Measurements from ENCODE around the gene PAK5. TPM values are rescaled to one million over a fixed set of nuclear protein-coding genes. Genes with fewer than 3 reads are reported as not detected.

The PAK5 gene
- polyA plus RNA-seq, 2 of the 4 experiments (the other 2 are of a cell fraction): 0.01 TPM; not detected in 1

DNA sequence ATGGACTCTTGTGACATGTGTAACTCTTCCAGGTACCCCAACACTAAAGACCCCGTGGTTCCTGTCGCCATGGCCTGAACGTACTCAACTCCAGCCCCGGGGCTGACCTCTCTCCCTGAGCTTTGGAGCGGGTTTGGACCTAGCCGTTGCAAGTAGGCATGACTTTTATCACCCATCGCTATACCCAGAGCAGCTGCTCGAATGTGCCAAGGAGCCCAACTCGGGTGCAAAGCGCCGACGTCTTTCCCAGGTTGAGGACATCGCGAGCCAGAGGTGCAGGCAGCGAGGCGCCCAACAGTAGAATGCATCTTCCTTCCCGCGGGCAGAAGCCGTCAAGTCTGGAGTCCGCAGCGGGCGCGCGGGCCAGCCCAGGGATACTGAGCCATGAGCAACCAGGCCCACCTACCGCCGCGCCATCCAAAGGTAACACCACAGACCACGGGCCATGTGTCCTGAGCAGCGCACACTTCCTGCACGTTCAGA lies 330.1 kb downstream of the PAK5 start:
- FAIRE-seq: no peak
- H3K4me2 ChIP-seq: no peak overlapping the region
- CTCF ChIA-PET: no interaction called here

DNA sequence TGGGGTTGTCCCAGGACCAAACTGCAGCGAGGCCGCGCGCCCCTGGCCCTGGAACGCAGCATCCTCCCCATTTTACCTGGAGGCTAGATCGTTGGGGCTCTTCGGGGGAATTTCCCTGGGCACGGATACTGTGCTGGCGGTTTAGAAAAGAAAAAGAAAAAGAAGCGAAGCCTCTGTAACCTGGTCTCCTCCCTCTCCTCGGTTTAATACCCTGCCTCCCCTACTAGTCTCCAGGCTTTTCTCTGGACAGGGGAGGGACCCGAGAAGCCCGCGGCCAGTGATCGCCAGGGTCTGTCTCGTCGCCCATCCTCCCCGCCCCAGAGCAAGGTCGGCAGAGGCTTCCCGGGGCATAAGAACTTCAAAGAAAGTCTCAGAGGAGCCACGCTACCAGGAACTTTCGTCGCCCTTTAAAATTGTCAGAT lies 330.6 kb downstream of the PAK5 start:
- H3K4me3 ChIP-seq: no peak overlapping the region
- H3K9me3 ChIP-seq: no peaks in the 10 kb centered on the region
- H3K4me1 ChIP-seq: no peaks in the 10 kb centered on the region
- no peak for DNase-seq (ENCODE audit: low read depth in 1 of 2, low spot score in 1 of 2)
- H3K27ac ChIP-seq: no peak overlapping the region
- ChIA-PET CTCF (no interaction called here), POLR2A (no interaction called here)
- 75% methylated on average over 23 of the region's 23 CpGs for WGBS (ENCODE audit: missing lambda C conversion rate)
- ATAC-seq: no peak
- no peak overlapping the region for H3K4me2 ChIP-seq
- FAIRE-seq: no peak
- TF ChIP-seq, protein P1, sequence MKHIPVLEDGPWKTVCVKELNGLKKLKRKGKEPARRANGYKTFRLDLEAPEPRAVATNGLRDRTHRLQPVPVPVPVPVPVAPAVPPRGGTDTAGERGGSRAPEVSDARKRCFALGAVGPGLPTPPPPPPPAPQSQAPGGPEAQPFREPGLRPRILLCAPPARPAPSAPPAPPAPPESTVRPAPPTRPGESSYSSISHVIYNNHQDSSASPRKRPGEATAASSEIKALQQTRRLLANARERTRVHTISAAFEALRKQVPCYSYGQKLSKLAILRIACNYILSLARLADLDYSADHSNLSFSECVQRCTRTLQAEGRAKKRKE (CRISPR knock-in tag; IDR thresholded peaks at IDR 0.05; ENCODE audit: low read depth): no peak

More for the DNA sequence above, 330.1 kb downstream of the PAK5 start:
- Histone ChIP-seq H3K9me3 (no peaks in the 10 kb centered on the region), H3K4me1 (no peaks in the 10 kb centered on the region), H3K4me3 (no peak overlapping the region), H3K27ac (no peak overlapping the region)
- no peak for TF ChIP-seq HDAC2 (IDR thresholded peaks at IDR 0.05)
- TF ChIP-seq, protein P2, sequence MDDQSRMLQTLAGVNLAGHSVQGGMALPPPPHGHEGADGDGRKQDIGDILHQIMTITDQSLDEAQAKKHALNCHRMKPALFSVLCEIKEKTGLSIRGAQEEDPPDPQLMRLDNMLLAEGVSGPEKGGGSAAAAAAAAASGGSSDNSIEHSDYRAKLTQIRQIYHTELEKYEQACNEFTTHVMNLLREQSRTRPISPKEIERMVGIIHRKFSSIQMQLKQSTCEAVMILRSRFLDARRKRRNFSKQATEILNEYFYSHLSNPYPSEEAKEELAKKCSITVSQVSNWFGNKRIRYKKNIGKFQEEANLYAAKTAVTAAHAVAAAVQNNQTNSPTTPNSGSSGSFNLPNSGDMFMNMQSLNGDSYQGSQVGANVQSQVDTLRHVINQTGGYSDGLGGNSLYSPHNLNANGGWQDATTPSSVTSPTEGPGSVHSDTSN (IDR thresholded peaks at IDR 0.05): no peak
- no peak for TF ChIP-seq MAFK (IDR thresholded peaks at IDR 0.05; ENCODE audit: partially characterized antibody)
- no peak for TF ChIP-seq NFE2L2 (conservative IDR thresholded peaks at IDR 0.05; ENCODE audit: low read length)
- TF ChIP-seq, protein P3, sequence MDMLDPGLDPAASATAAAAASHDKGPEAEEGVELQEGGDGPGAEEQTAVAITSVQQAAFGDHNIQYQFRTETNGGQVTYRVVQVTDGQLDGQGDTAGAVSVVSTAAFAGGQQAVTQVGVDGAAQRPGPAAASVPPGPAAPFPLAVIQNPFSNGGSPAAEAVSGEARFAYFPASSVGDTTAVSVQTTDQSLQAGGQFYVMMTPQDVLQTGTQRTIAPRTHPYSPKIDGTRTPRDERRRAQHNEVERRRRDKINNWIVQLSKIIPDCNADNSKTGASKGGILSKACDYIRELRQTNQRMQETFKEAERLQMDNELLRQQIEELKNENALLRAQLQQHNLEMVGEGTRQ (IDR thresholded peaks at IDR 0.05): no peak
- TF ChIP-seq ZC3H11A (IDR thresholded peaks at IDR 0.05): no peak
- TF ChIP-seq CEBPB (IDR thresholded peaks at IDR 0.05): no peak
- TF ChIP-seq KDM5A (IDR thresholded peaks at IDR 0.05): no peak
- TF ChIP-seq NR3C1 (IDR thresholded peaks at IDR 0.05): no peak
- no peak for TF ChIP-seq MAZ (IDR thresholded peaks at IDR 0.05; ENCODE audit: borderline replicate concordance, low read depth, low read length)
- TF ChIP-seq RAD21 (conservative IDR thresholded peaks at IDR 0.05 in 1 of 2, IDR thresholded peaks at IDR 0.05 in 1 of 2): no peak
- no peak for TF ChIP-seq JUNB (IDR thresholded peaks at IDR 0.05)
- no peak for TF ChIP-seq ZNF302 (CRISPR knock-in tag; IDR thresholded peaks at IDR 0.05)
- TF ChIP-seq HOXB13 (CRISPR knock-in tag; IDR thresholded peaks at IDR 0.05; ENCODE audit: low read depth): no peak
- no peak for TF ChIP-seq EHF (CRISPR knock-in tag; IDR thresholded peaks at IDR 0.05)
- TF ChIP-seq PHF8 (IDR thresholded peaks at IDR 0.05; ENCODE audit: borderline replicate concordance, low read depth): no peak
- no peak for TF ChIP-seq CBX8 (IDR thresholded peaks at IDR 0.05)
- no peak for TF ChIP-seq POLR2A (IDR thresholded peaks at IDR 0.05; ENCODE audit: low read length)
- TF ChIP-seq, protein P4, sequence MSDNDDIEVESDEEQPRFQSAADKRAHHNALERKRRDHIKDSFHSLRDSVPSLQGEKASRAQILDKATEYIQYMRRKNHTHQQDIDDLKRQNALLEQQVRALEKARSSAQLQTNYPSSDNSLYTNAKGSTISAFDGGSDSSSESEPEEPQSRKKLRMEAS (IDR thresholded peaks at IDR 0.05): no peak
- TF ChIP-seq FOSB (CRISPR knock-in tag; IDR thresholded peaks at IDR 0.05): no peak
- POLR2A ChIA-PET: no interaction called here
- WGBS (ENCODE audit: missing lambda C conversion rate): 84% methylated on average over 30 of the region's 30 CpGs
- ATAC-seq (no peak), DNase-seq (ENCODE audit: low read depth in 1 of 2, low spot score in 1 of 2) (no peak)

DNA sequence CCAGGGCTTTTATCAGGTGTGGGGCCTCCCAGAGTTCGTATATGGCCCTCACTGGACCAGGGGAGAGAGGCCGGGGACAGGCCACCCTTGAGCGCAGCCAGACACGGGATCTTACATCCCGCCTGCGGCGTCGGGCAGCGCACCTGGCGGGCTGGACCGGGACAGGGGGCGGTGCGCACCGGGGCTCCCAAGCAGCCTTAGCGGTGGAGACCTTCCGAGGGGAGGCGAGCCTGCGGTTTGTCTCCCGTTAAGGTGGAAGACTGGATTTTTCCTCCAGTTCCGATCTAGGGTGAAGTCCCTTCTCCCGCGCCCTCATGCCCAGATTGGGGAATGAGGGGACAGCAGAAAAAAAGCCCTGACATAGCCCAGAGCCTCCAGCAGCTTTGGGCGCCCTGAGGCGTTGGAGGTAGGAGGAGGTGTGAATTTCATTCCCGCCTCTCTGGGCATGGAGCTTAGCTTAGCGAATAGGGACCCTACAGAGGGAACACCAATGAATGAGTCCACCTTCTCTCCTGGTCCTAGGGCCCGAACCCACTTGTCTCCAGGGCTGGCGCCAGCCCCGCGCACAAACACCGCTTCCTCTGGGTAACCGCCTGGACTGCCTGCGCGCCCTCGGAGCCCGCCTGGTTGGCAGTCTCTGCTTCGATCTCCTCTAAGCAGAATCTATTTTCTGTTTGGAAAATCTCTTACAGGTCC lies 331.2 kb downstream of the PAK5 start:
- Histone ChIP-seq H3K27ac (no peak overlapping the region), H3K4me2 (no peak overlapping the region), H3K4me1 (no peaks in the 10 kb centered on the region), H3K4me3 (no peak overlapping the region), H3K9me3 (no peaks in the 10 kb centered on the region)
- DNase-seq (ENCODE audit: low read depth in 1 of 2, low spot score in 1 of 2): no peak
- WGBS (ENCODE audit: missing lambda C conversion rate): 83% methylated on average over 37 of the region's 37 CpGs
- no peak for FAIRE-seq
- ChIA-PET POLR2A (no interaction called here), CTCF (interaction anchor here (0.7 kb wide), 1 partner anchor 9 kb away, joined by 3 read pairs; no protein-coding TSS in a partner anchor)
- ATAC-seq: no peak
- TF ChIP-seq NFE2L2 (conservative IDR thresholded peaks at IDR 0.05; ENCODE audit: low read length): no peak
- TF ChIP-seq NPAS2 (CRISPR knock-in tag; IDR thresholded peaks at IDR 0.05; ENCODE audit: borderline replicate concordance): no peak
- TF ChIP-seq, protein P5, sequence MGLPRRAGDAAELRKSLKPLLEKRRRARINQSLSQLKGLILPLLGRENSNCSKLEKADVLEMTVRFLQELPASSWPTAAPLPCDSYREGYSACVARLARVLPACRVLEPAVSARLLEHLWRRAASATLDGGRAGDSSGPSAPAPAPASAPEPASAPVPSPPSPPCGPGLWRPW (IDR thresholded peaks at IDR 0.05): no peak
- TF ChIP-seq, protein P6, sequence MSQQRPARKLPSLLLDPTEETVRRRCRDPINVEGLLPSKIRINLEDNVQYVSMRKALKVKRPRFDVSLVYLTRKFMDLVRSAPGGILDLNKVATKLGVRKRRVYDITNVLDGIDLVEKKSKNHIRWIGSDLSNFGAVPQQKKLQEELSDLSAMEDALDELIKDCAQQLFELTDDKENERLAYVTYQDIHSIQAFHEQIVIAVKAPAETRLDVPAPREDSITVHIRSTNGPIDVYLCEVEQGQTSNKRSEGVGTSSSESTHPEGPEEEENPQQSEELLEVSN (IDR thresholded peaks at IDR 0.05; ENCODE audit: borderline replicate concordance, low read depth): no peak
- TF ChIP-seq POLR2AphosphoS2 (conservative IDR thresholded peaks at IDR 0.05; ENCODE audit: low read length): no peak
- TF ChIP-seq, protein P1 (CRISPR knock-in tag; IDR thresholded peaks at IDR 0.05; ENCODE audit: low read depth): no peak
- TF ChIP-seq POLR2A (IDR thresholded peaks at IDR 0.05; ENCODE audit: low read length): no peak
- no peak for TF ChIP-seq CBX8 (IDR thresholded peaks at IDR 0.05)
- no peak for TF ChIP-seq CHD2 (IDR thresholded peaks at IDR 0.05; ENCODE audit: low read length, partially characterized antibody)
- TF ChIP-seq EHMT2 (IDR thresholded peaks at IDR 0.05; ENCODE audit: low read depth): no peak
- no peak for TF ChIP-seq ZSCAN20 (CRISPR knock-in tag; IDR thresholded peaks at IDR 0.05)
- TF ChIP-seq KDM5A (IDR thresholded peaks at IDR 0.05): no peak
- TF ChIP-seq RAD21 (conservative IDR thresholded peaks at IDR 0.05 in 1 of 2, IDR thresholded peaks at IDR 0.05 in 1 of 2): no peak
- no peak for TF ChIP-seq JUNB (IDR thresholded peaks at IDR 0.05)
- TF ChIP-seq SMC3 (IDR thresholded peaks at IDR 0.05): no peak
- no peak for TF ChIP-seq ZFP36 (IDR thresholded peaks at IDR 0.05; ENCODE audit: borderline replicate concordance, partially characterized antibody)
- TF ChIP-seq RCOR1 (IDR thresholded peaks at IDR 0.05; ENCODE audit: low read depth, low read length): no peak
